H1 (cell line): ENCODE measurements around the gene SCO1. TPM values are rescaled to one million over a fixed set of nuclear protein-coding genes. Genes with fewer than 3 reads are reported as not detected.

ENCODE experiments used
- RNF2 ChIP-seq: fragments of 200-900, 300-1000 bp; sonication (generic); IDR thresholded peaks from 2 replicates; pipeline ENCODE4 v1.7.1; 2016; ENCODE audit warnings: borderline replicate concordance, low read depth, mild to moderate bottlenecking, antibody characterized with exemption, low read length; ENCODE audit not compliant: poor library complexity, severe bottlenecking; ENCODE audit errors: missing control alignments
- SIRT6 ChIP-seq: IDR thresholded peaks from one replicate; pipeline ENCODE4 v1.7.1; 2012; ENCODE audit warnings: low read length, inconsistent platforms
- polyA plus RNA-seq, 7 experiments: library from polyadenylated mRNA; depleted of rRNA in 3 of 7; stranded (reverse) in 5 of 7; unstranded in 2 of 7; fragments of >200 nt in 5 of 7; fragments of 200-250 nt in 2 of 7; gene quantifications; 1 replicate in 5 of 7; 2 replicates in 1 of 7; 4 replicates in 1 of 7; pipeline versions ENCODE4 v1.2.1 to v1.2.3, GENCODE V29; 2011 to 2013; ENCODE audit warnings: missing spikeins in 2 of 7, mixed read lengths in 2 of 7
- total RNA-seq: library from RNA; stranded (reverse); fragmentation: NEBNext Ultra II Directional; extraction: Animal tissue kit (Norgen Biotek cat#: 25700); gene quantifications from 2 replicates; pipeline ENCODE4 v1.2.1, GENCODE V29; 2021

Gene SCO1
- total and polyA plus RNA-seq, 2 of the 8 experiments (the other 6 are each of a cell fraction or from before 2014, with no cell fraction given), result 18.7 to 61.8 TPM

DNA sequence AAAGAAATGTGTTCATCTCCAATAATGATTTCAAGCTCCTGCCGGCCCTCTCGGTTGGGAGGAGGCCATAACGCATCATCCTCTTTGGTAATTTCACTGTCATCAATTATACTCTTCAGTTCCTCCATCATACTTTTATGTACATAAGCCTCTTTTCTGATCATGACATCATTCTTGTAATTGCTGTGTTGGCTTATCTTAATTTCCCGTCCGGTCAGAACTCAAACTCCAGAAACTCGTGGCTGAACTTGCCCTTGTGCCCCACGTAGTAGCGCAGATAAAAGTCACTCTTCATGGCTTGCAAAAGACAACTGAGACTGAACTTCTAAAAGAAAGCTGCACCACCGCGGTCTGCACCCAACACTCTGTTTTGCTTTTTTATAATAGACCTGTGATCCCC lies 18.9 kb upstream of the SCO1 start (continued):
- no peak for TF ChIP-seq RNF2
- no peak for TF ChIP-seq SIRT6
